GM18951 (cell line): ENCODE measurements around the gene ZNF562.

Experiments
- POLR2A ChIP-seq: IDR thresholded peaks from 4 replicates; pipeline ENCODE4 v1.6.1; 2011; ENCODE audit warnings: mild to moderate bottlenecking; ENCODE audit not compliant: insufficient read length, insufficient read depth; ENCODE audit errors: extremely low read depth
- in situ Hi-C: fragments of 300-500 bp; cut with MboI; formaldehyde crosslinking; loops from one replicate; pipeline ENCODE4 v1.12.0; 2022; ENCODE audit warnings: low sequenced_read_pairs, mixed read lengths, inconsistent platforms; ENCODE audit not compliant: unreplicated experiment

The ZNF562 gene

GRCh38 chr19:9621156-9622037 lies 53.5 kb downstream of the ZNF562 start, which contains the start of gene ZNF561:
ZNF561 (minus strand) TSS chr19:9621232; CDS start chr19:9619456, 1,776 bp downstream.
- in situ Hi-C loops, result no loop called here
- TF ChIP-seq POLR2A, result peak; percentile 71

DNA sequence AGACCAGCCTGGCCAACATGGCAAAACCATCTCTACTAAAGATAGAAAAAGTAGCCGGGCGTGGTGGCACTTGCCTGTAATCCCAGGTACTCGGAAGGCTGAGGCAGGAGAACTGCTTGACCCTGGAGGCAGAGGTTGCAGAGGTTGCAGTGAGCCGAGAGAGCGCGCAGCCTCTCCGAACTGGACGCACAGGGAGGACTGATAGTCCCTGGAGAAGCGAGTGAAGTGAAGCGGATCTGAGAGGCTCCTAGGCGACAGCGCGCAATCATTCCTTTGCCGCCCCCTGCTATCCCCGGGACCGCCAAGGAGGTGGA lies 54.1 kb downstream of the ZNF562 start:
- in situ Hi-C loops, result no loop called here
- TF ChIP-seq POLR2A, result no peak

- in situ Hi-C loops, result no loop called here
- TF ChIP-seq POLR2A, result no peak
Measured at GRCh38 chr19:9615844-9616243, 59.1 kb downstream of the ZNF562 start.

DNA sequence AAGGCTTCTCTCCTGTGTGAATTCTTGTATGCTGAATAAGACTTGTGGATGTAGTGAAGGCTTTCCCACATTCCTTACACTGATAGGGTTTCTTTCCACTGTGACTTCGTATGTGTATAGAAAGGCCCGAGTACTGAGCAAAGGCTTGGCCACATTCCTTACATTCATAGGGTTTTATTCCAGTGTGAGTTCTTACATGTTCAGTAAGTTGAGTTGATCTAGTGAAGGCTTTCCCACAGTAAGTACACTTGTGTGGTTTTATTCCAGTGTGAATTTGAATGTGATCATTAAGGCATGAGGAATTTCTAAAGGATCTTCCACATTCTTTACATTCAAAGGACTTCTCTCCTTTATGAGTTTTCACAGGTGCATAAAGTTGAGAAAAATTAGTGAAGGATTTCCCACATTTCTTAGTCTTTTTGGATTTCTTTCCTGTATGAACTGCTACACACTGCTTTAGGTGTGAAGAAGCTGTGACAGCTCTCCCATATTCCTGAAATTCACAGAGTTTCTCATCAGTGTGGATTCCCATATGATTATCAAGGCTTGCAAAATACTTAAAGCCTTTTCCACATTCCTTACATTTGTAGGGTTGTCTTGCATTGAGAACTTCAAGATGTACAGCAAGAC lies 64.3 kb downstream of the ZNF562 start:
- in situ Hi-C loops, result no loop called here
- no peak for TF ChIP-seq POLR2A

DNA sequence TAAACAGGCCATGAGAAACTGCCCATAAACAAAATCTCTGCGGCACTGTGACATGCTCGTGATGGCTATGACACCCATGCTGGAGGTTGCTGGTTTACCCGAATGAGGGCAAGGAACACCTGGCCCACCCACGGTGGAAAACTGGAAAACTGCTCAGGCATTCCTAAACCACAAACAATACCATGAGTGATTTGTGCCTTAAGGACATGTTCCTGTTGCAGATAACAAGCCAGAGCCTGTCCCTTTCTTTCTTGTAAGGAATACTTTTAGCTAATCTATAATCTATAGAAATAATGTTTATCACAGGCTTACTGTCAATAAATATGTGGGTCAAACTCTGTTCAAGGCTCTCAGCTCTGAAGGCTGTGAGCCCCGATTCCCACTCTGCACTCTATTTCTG lies 66.0 kb downstream of the ZNF562 start:
- TF ChIP-seq POLR2A, result no peak
- in situ Hi-C loops, result no loop called here

DNA sequence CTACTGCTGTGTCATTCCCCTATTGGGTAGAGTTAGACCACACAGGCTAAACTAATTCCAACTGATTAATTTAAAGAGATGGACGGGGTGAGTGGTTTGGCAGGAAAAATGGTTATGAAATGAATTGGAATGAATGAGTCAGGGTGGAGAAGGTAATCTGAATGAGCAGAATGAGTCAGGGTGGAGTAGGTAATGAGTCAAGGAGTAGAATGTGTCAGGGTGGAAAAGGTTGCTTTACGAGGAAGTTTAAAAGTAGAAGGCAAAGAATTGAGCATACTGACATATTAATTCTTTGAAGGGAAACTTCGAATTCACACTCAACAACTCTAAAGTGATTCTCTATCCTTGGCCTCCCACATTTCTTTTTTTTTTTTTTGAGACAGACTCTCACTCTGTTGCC lies 77.9 kb downstream of the ZNF562 start:
- no peak for TF ChIP-seq POLR2A

More for the DNA sequence above, 77.9 kb downstream of the ZNF562 start:
- in situ Hi-C loops, result no loop called here
